DND-41 (cell line): ENCODE data around the gene DENND5B.

Source experiments
- ATAC-seq: fragments of 200-7000 bp; cut with Tn5 transposase; 3 replicates; pipeline ENCODE4 v1.9.1; 2021; ENCODE audit warnings: low read depth; ENCODE audit not compliant: insufficient read depth
- DNase-seq: peaks from one replicate; pipeline ENCODE4 v3.0.0-alpha.2; 2020
- H2AFZ ChIP-seq: 2 replicates; pipeline ENCODE4 v1.6.0; 2012; ENCODE audit warnings: low read depth, low read length
- H3K27ac ChIP-seq: 2 replicates; pipeline ENCODE4 v1.5.1; 2012; ENCODE audit warnings: low read length, inconsistent platforms
- H3K27me3 ChIP-seq: fragments of 200-600 bp; sonication (generic); 2 replicates; pipeline ENCODE4 v1.6.0; 2012; ENCODE audit warnings: low read length, mild to moderate bottlenecking, inconsistent platforms; ENCODE audit not compliant: insufficient read depth, poor library complexity
- H3K36me3 ChIP-seq: 2 replicates; pipeline ENCODE4 v1.5.1; 2012; ENCODE audit warnings: low read length, inconsistent platforms; ENCODE audit not compliant: insufficient read depth
- H3K4me1 ChIP-seq: 2 replicates; pipeline ENCODE4 v1.5.1; 2012; ENCODE audit warnings: mild to moderate bottlenecking, low read length; ENCODE audit not compliant: insufficient read depth
- H3K4me2 ChIP-seq: 2 replicates; pipeline ENCODE4 v1.6.0; 2012; ENCODE audit warnings: mild to moderate bottlenecking, moderate library complexity, low read length, inconsistent platforms; ENCODE audit not compliant: insufficient read depth
- H3K4me3 ChIP-seq, 2 experiments: fragments of 200-600 bp in 1 of 2; shearing (Covaris generic) in 1 of 2; 2 replicates each; pipeline ENCODE4 v1.5.1; 2012 to 2016; ENCODE audit warnings: inconsistent platforms in 2 of 2, low read length in 2 of 2, mild to moderate bottlenecking in 2 of 2, low read depth in 1 of 2, moderate library complexity in 1 of 2
- H3K79me2 ChIP-seq: 2 replicates; pipeline ENCODE4 v1.6.0; 2012; ENCODE audit warnings: low read length, inconsistent platforms; ENCODE audit not compliant: insufficient read depth
- H3K9ac ChIP-seq: 2 replicates; pipeline ENCODE4 v1.6.0; 2012; ENCODE audit warnings: low read depth, mild to moderate bottlenecking, inconsistent platforms, low read length, moderate library complexity
- H3K9me3 ChIP-seq: 2 replicates; pipeline ENCODE4 v1.5.1; 2012; ENCODE audit warnings: low read length, moderate library complexity, mild to moderate bottlenecking, inconsistent platforms; ENCODE audit not compliant: insufficient read depth, severe bottlenecking
- H4K20me1 ChIP-seq: 2 replicates; pipeline ENCODE4 v1.6.0; 2012; ENCODE audit warnings: low read length; ENCODE audit not compliant: insufficient read depth
- EZH2 ChIP-seq: IDR thresholded peaks from 3 replicates; pipeline ENCODE4 v1.6.1; 2012; ENCODE audit warnings: borderline replicate concordance, low read depth, mild to moderate bottlenecking, moderate library complexity, low read length, inconsistent platforms; ENCODE audit not compliant: severe bottlenecking
- TF ChIP-seq, protein P1 (sequence below): IDR thresholded peaks from 2 replicates; pipeline ENCODE4 v1.5.1; 2012; ENCODE audit warnings: borderline replicate concordance, low read length, moderate library complexity, mild to moderate bottlenecking; ENCODE audit not compliant: poor library complexity, severe bottlenecking; ENCODE audit errors: extremely low read depth

DENND5B gene

GRCh38 chr12:31363416-31363809 lies 227.5 kb downstream of the DENND5B start:
- H2AFZ ChIP-seq, result no peak overlapping the region
- peaks cover 17% of the 10 kb centered on the region for H3K4me1 ChIP-seq
- no peak overlapping the region for H3K4me3 ChIP-seq
- H3K27ac ChIP-seq, result no peak overlapping the region
- H3K27me3 ChIP-seq, result no peaks in the 10 kb centered on the region
- no peak overlapping the region for H3K9ac ChIP-seq
- no peak for TF ChIP-seq EZH2
- TF ChIP-seq, protein P1, sequence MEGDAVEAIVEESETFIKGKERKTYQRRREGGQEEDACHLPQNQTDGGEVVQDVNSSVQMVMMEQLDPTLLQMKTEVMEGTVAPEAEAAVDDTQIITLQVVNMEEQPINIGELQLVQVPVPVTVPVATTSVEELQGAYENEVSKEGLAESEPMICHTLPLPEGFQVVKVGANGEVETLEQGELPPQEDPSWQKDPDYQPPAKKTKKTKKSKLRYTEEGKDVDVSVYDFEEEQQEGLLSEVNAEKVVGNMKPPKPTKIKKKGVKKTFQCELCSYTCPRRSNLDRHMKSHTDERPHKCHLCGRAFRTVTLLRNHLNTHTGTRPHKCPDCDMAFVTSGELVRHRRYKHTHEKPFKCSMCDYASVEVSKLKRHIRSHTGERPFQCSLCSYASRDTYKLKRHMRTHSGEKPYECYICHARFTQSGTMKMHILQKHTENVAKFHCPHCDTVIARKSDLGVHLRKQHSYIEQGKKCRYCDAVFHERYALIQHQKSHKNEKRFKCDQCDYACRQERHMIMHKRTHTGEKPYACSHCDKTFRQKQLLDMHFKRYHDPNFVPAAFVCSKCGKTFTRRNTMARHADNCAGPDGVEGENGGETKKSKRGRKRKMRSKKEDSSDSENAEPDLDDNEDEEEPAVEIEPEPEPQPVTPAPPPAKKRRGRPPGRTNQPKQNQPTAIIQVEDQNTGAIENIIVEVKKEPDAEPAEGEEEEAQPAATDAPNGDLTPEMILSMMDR, result no peak
- no peaks in the 10 kb centered on the region for H3K9me3 ChIP-seq
- H3K4me2 ChIP-seq, result peak overlapping the region; percentile 45; the same call in 1 of the 2 replicates
- H4K20me1 ChIP-seq, result no peaks in the 10 kb centered on the region
- ATAC-seq (no peak), DNase-seq (no peak)
- H3K79me2 ChIP-seq, result no peaks in the 10 kb centered on the region
- H3K36me3 ChIP-seq, result no peaks in the 10 kb centered on the region

- no peaks in the 10 kb centered on the region for H3K36me3 ChIP-seq
- H3K4me1 ChIP-seq, result peaks cover 17% of the 10 kb centered on the region
- ATAC-seq (peak; percentile 81), DNase-seq (peak; percentile 47)
- no peaks in the 10 kb centered on the region for H3K9me3 ChIP-seq
- no peak overlapping the region for H3K27ac ChIP-seq
- peak overlapping the region; percentile 64 for H2AFZ ChIP-seq
- no peaks in the 10 kb centered on the region for H3K27me3 ChIP-seq
- no peaks in the 10 kb centered on the region for H3K79me2 ChIP-seq
- H3K4me2 ChIP-seq, result peak overlapping the region; percentile 45
- no peak overlapping the region for H3K4me3 ChIP-seq
- H4K20me1 ChIP-seq, result no peaks in the 10 kb centered on the region
- TF ChIP-seq EZH2, result no peak
- TF ChIP-seq, protein P1, result peak; percentile 58
- no peak overlapping the region for H3K9ac ChIP-seq
Measured at GRCh38 chr12:31362759-31363415, 228.0 kb downstream of the DENND5B start.

- Histone ChIP-seq H4K20me1 (no peaks in the 10 kb centered on the region), H3K9ac (no peak overlapping the region), H3K27ac (no peak overlapping the region), H3K4me2 (no peak overlapping the region; the same call in 1 of the 2 replicates), H3K36me3 (no peaks in the 10 kb centered on the region), H2AFZ (peak overlapping the region; percentile 64; the same call in 1 of the 2 replicates), H3K4me3 (no peak overlapping the region), H3K79me2 (no peaks in the 10 kb centered on the region), H3K27me3 (no peaks in the 10 kb centered on the region), H3K9me3 (no peaks in the 10 kb centered on the region), H3K4me1 (peaks cover 17% of the 10 kb centered on the region)
- TF ChIP-seq EZH2, result no peak
- TF ChIP-seq, protein P1, result no peak
- DNase-seq, result no peak
- ATAC-seq, result peak; percentile 22; the same call in 1 of the 3 replicates
Measured at GRCh38 chr12:31362115-31362758, 228.7 kb downstream of the DENND5B start.
